Trophoblast cell (in vitro differentiated cells and primary cell): ENCODE results near the gene TSC2.

ENCODE experiments used
- DNase-seq, 2 donors: peaks; one replicate each; pipeline ENCODE4 v3.0.0-alpha.2; 2016
- H2AFZ ChIP-seq: 2 replicates; pipeline ENCODE4 v1.6.1; 2013; ENCODE audit warnings: low read length, moderate library complexity, mild to moderate bottlenecking; ENCODE audit not compliant: insufficient read depth, poor library complexity
- H2AK5ac ChIP-seq: 2 replicates; pipeline ENCODE4 v1.6.1; 2013; ENCODE audit warnings: mild to moderate bottlenecking, low read length
- H2BK120ac ChIP-seq: 2 replicates; pipeline ENCODE4 v1.6.1; 2013; ENCODE audit warnings: low read length, mild to moderate bottlenecking, moderate library complexity; ENCODE audit not compliant: insufficient read depth, poor library complexity
- H2BK12ac ChIP-seq: 2 replicates; pipeline ENCODE4 v1.6.1; 2013; ENCODE audit warnings: mild to moderate bottlenecking, low read length, moderate library complexity
- H2BK5ac ChIP-seq: 2 replicates; pipeline ENCODE4 v1.6.1; 2013; ENCODE audit warnings: low read length, low read depth, moderate library complexity, mild to moderate bottlenecking; ENCODE audit not compliant: poor library complexity
- H3K14ac ChIP-seq: 2 replicates; pipeline ENCODE4 v1.6.1; 2013; ENCODE audit warnings: mild to moderate bottlenecking, low read length
- H3K18ac ChIP-seq: 2 replicates; pipeline ENCODE4 v1.6.1; 2013; ENCODE audit warnings: mild to moderate bottlenecking, low read length
- H3K23ac ChIP-seq: 2 replicates; pipeline ENCODE4 v1.6.1; 2013; ENCODE audit warnings: low read length
- H3K27ac ChIP-seq: 2 replicates; pipeline ENCODE4 v1.5.1; 2013; ENCODE audit warnings: low read depth, mild to moderate bottlenecking, inconsistent platforms, low read length, moderate library complexity
- H3K27me3 ChIP-seq: 2 replicates; pipeline ENCODE4 v1.6.1; 2013; ENCODE audit warnings: inconsistent platforms, mild to moderate bottlenecking, low read length, moderate library complexity; ENCODE audit not compliant: insufficient read depth
- H3K36me3 ChIP-seq, 2 experiments: 1 replicate in 1 of 2; 2 replicates in 1 of 2; pipeline ENCODE4 v1.6.1; 2013; ENCODE audit warnings: low read length in 2 of 2, mild to moderate bottlenecking in 2 of 2, moderate library complexity in 1 of 2; ENCODE audit not compliant: insufficient read depth in 2 of 2, control insufficient read depth in 1 of 2
- H3K4ac ChIP-seq: 2 replicates; pipeline ENCODE4 v1.6.1; 2013; ENCODE audit warnings: low read depth, mild to moderate bottlenecking, low read length, moderate library complexity
- H3K4me1 ChIP-seq, 2 experiments: 1 replicate in 1 of 2; 2 replicates in 1 of 2; pipeline ENCODE4 v1.6.1; 2013; ENCODE audit warnings: low read length in 2 of 2, mild to moderate bottlenecking in 2 of 2, moderate library complexity in 1 of 2; ENCODE audit not compliant: insufficient read depth in 2 of 2, control insufficient read depth in 1 of 2
- H3K4me2 ChIP-seq: 2 replicates; pipeline ENCODE4 v1.6.1; 2013; ENCODE audit warnings: inconsistent platforms, mild to moderate bottlenecking, low read length, moderate library complexity
- H3K4me3 ChIP-seq: 2 replicates; pipeline ENCODE4 v1.5.1; 2013; ENCODE audit warnings: mild to moderate bottlenecking, low read depth, low read length, inconsistent platforms
- H3K79me1 ChIP-seq: one replicate; pipeline ENCODE4 v1.6.1; 2013; ENCODE audit warnings: low read length
- H3K79me2 ChIP-seq: 2 replicates; pipeline ENCODE4 v1.6.1; 2013; ENCODE audit warnings: low read length, mild to moderate bottlenecking; ENCODE audit not compliant: control insufficient read depth, insufficient read depth, poor library complexity
- H3K9ac ChIP-seq: 2 replicates; pipeline ENCODE4 v1.6.1; 2013; ENCODE audit warnings: mild to moderate bottlenecking, low read length
- H3K9me3 ChIP-seq: 2 replicates; pipeline ENCODE4 v1.6.1; 2013; ENCODE audit warnings: low read depth, mild to moderate bottlenecking, control low read depth, inconsistent platforms, low read length; ENCODE audit not compliant: insufficient read depth
- H4K12ac ChIP-seq: 2 replicates; pipeline ENCODE4 v1.6.1; 2013; ENCODE audit warnings: low read depth, mild to moderate bottlenecking, low read length, moderate library complexity
- H4K8ac ChIP-seq: 2 replicates; pipeline ENCODE4 v1.6.1; 2013; ENCODE audit warnings: low read depth, mild to moderate bottlenecking, low read length, moderate library complexity
- H4K91ac ChIP-seq: one replicate; pipeline ENCODE4 v1.6.1; 2013; ENCODE audit warnings: low read depth, mild to moderate bottlenecking, low read length, moderate library complexity
- WGBS: extraction: QIAGEN DNeasy Blood & Tissue Kit; methylation state at CpG from one replicate; pipeline ENCODE4 v1.1.7; 2013; ENCODE audit warnings: missing lambda C conversion rate; ENCODE audit not compliant: insufficient read length, insufficient coverage; ENCODE audit errors: extremely low coverage; 5-methylcytosine and 5-hydroxymethylcytosine counted together

Gene TSC2

DNA sequence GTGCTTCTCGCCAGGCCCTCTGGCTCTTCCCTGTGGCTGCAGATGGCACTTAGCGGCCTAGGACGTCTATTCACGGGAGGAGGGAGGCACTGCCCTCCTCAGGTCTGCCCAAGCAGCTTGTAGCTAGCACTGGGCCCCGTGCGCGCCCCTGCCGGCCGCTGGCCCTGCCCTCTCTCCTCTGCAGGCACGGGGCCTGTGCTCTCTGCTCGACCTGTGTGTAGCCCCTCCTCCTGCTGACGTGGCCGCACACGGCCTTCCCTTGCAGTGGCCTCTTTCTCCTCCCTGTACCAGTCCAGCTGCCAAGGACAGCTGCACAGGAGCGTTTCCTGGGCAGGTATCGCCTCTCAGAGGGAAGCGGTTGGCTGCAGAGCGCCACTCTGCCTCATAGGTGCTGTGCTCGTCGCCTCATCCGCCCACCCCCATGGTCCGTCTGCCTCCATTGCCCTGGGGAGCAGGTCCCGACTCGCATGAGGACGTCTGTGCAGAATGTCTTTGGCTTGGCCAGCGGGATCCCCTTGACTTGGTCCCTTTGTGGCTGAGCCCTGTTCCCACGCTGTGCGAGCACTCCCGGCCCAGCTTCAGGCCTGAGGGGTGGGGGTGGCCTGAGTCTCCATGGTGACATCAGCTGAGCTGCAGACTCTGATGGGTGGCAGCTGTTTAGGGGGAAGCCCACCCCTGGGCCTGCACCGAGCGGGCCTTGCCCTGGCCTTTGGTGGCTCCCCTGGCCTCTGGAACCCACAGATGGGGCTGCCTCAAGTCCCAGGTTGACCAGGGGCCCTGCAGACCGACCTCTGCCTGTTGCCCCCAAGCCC, 34.6 kb downstream of the TSC2 start:
- Histone ChIP-seq H3K79me1 (no peaks in the 10 kb centered on the region), H3K36me3 (peaks cover 85 to 87% of the 10 kb centered on the region in 2 experiments), H3K4me1 (no peaks in the 10 kb centered on the region), H3K14ac (no peak overlapping the region), H3K9me3 (no peaks in the 10 kb centered on the region), H4K8ac (no peak overlapping the region), H3K27me3 (no peaks in the 10 kb centered on the region), H3K9ac (no peak overlapping the region), H3K27ac (no peak overlapping the region), H3K79me2 (no peaks in the 10 kb centered on the region), H2BK12ac (no peak overlapping the region), H3K4me3 (no peak overlapping the region), H2AFZ (no peak overlapping the region), H2BK120ac (no peak overlapping the region), H3K18ac (no peak overlapping the region), H4K91ac (no peak overlapping the region), H2BK5ac (no peak overlapping the region), H3K4ac (no peak overlapping the region), H4K12ac (no peak overlapping the region), H2AK5ac (no peak overlapping the region), H3K23ac (no peak overlapping the region), H3K4me2 (no peak overlapping the region)
- whole genome bisulfite sequencing = no CpG with 5 or more reads among the region's 32 CpGs
- DNase-seq = no peak

DNA sequence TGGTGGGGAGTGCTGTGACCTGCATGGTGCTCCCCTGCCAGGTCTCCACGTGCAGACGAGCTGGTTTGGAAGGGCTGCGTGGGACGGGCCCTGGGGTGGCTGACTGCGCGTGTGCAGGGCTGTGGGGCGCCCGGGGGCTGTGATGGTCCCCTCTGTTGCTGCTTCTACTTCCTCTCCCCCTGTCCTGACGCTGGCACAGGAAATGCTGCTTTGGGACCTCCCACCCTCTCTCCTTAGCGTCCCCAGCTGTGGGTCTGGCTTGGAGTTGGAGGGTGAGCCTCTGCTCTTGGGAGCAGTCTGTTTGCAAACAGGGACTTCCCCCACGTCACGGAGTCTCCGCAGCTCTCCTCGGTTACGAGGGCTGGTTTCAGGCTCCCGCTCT, 35.2 kb downstream of the TSC2 start:
- Histone ChIP-seq H2BK5ac (no peak overlapping the region), H3K27ac (no peak overlapping the region), H4K12ac (no peak overlapping the region), H3K79me2 (no peaks in the 10 kb centered on the region), H2AK5ac (no peak overlapping the region), H3K27me3 (no peaks in the 10 kb centered on the region), H3K79me1 (no peaks in the 10 kb centered on the region), H3K4me1 (no peaks in the 10 kb centered on the region), H3K14ac (no peak overlapping the region), H3K4me3 (no peak overlapping the region), H2AFZ (no peak overlapping the region), H4K8ac (no peak overlapping the region), H3K18ac (no peak overlapping the region), H3K36me3 (peaks cover 86 to 88% of the 10 kb centered on the region in 2 experiments), H2BK12ac (no peak overlapping the region), H2BK120ac (no peak overlapping the region), H3K4ac (no peak overlapping the region), H3K4me2 (no peak overlapping the region), H3K23ac (no peak overlapping the region), H3K9ac (no peak overlapping the region), H4K91ac (no peak overlapping the region), H3K9me3 (no peaks in the 10 kb centered on the region)
- DNase-seq = no peak
- no CpG with 5 or more reads among the region's 16 CpGs for WGBS

DNA sequence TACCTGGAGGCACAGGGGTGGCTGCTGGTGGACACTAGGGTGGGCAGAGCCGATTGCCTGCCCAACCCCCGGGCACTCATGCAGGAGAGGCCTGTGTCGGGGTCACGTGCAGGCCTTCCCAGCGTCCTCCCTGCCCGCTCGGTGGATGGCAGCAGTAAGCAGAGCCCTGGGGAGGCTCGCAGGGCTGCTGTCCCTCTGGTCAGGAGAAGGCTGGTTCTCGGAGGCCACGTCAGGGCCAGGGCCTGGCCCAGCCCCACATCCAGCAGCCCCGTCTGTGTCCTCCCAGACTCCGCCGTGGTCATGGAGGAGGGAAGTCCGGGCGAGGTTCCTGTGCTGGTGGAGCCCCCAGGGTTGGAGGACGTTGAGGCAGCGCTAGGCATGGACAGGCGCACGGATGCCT, 35.6 kb downstream of the TSC2 start:
- no peak overlapping the region for H3K23ac ChIP-seq
- H2BK5ac ChIP-seq = no peak overlapping the region
- no peaks in the 10 kb centered on the region for H3K4me1 ChIP-seq
- H3K27ac ChIP-seq = no peak overlapping the region
- no peak overlapping the region for H3K9ac ChIP-seq
- H3K14ac ChIP-seq = no peak overlapping the region
- no peaks in the 10 kb centered on the region for H3K27me3 ChIP-seq
- no peak overlapping the region for H2AK5ac ChIP-seq
- H4K91ac ChIP-seq = no peak overlapping the region
- H3K9me3 ChIP-seq = no peaks in the 10 kb centered on the region
- no peak overlapping the region for H3K4me3 ChIP-seq
- no peak overlapping the region for H4K12ac ChIP-seq
- H2AFZ ChIP-seq = no peak overlapping the region
- no peak overlapping the region for H3K4ac ChIP-seq
- no peak for DNase-seq
- WGBS = no CpG with 5 or more reads among the region's 19 CpGs
- H4K8ac ChIP-seq = no peak overlapping the region
- H3K18ac ChIP-seq = no peak overlapping the region
- H3K36me3 ChIP-seq = peaks cover 90% of the 10 kb centered on the region in 2 experiments
- no peak overlapping the region for H2BK12ac ChIP-seq
- no peaks in the 10 kb centered on the region for H3K79me1 ChIP-seq
- H2BK120ac ChIP-seq = no peak overlapping the region
- H3K4me2 ChIP-seq = no peak overlapping the region
- H3K79me2 ChIP-seq = no peaks in the 10 kb centered on the region

DNA sequence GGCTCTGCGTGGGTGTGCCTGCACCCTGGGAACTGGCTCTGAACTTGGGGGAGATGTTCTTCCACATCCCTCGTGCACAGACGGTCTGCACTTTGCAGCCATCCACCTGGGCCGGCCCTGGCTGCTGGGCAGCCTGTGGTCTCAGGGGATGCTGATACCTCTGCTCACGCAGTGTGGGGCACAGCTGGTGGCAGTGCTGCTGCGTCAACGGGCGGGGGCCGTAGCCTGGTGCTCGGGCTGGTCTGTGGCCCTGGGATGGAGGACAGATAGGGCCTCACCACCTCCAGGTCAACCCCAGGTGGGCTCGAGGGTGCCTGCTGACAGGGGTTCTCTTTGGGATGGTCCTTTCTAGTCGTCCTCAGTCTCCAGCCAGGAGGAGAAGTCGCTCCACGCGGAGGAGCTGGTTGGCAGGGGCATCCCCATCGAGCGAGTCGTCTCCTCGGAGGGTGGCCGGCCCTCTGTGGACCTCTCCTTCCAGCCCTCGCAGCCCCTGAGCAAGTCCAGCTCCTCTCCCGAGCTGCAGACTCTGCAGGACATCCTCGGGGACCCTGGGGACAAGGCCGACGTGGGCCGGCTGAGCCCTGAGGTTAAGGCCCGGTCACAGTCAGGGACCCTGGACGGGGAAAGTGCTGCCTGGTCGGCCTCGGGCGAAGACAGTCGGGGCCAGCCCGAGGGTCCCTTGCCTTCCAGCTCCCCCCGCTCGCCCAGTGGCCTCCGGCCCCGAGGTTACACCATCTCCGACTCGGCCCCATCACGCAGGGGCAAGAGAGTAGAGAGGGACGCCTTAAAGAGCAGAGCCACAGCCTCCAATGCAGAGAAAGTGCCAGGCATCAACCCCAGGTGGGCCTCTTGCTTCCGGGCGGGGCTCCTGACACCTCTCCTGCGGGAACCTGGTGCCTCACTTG, 36.3 kb downstream of the TSC2 start:
- Histone ChIP-seq H3K36me3 (peaks cover 90 to 92% of the 10 kb centered on the region in 2 experiments), H3K4me1 (no peaks in the 10 kb centered on the region), H3K9me3 (no peaks in the 10 kb centered on the region), H3K79me1 (no peaks in the 10 kb centered on the region), H4K91ac (no peak overlapping the region), H3K18ac (no peak overlapping the region), H3K4me3 (no peak overlapping the region), H3K23ac (no peak overlapping the region), H2BK12ac (no peak overlapping the region), H3K27me3 (no peaks in the 10 kb centered on the region), H3K27ac (no peak overlapping the region), H3K79me2 (no peaks in the 10 kb centered on the region), H3K4me2 (no peak overlapping the region), H2BK5ac (no peak overlapping the region), H3K9ac (no peak overlapping the region), H4K12ac (no peak overlapping the region), H2AFZ (no peak overlapping the region), H2BK120ac (no peak overlapping the region), H4K8ac (no peak overlapping the region), H3K4ac (no peak overlapping the region), H3K14ac (no peak overlapping the region), H2AK5ac (no peak overlapping the region)
- DNase-seq = no peak
- no CpG with 5 or more reads among the region's 44 CpGs for WGBS
